Breast epithelium (tissue), 4 donors: ENCODE results near the gene CYYR1. TPM values are rescaled to one million over a fixed set of nuclear protein-coding genes. Genes with fewer than 3 reads are reported as not detected.
A peak's percentile ranks its signal among the peaks of the same experiment; 100 is the strongest.

ENCODE experiments used
- DNase-seq, 2 donors: peaks; one replicate each; pipeline ENCODE4 v3.0.0-alpha.2; 2019; ENCODE audit warnings: low spot score in 2 of 2
- H3K27ac ChIP-seq, 2 donors: fragments of 200-600 bp; sonication (generic) in 1 of 2; one replicate each; pipeline ENCODE4 v1.5.1; 2016 to 2019; ENCODE audit warnings: mild to moderate bottlenecking in 1 of 2
- H3K27me3 ChIP-seq, 2 donors: fragments of 200-600 bp; sonication (generic) in 1 of 2; one replicate each; pipeline versions ENCODE4 v1.5.1 to v1.6.0; 2017 to 2019; ENCODE audit warnings: control low read depth in 1 of 2, mild to moderate bottlenecking in 1 of 2
- H3K36me3 ChIP-seq: fragments of 200-600 bp; one replicate; pipeline ENCODE4 v1.5.1; 2019
- H3K4me1 ChIP-seq, 2 donors: fragments of 200-600 bp; sonication (generic); one replicate each; pipeline ENCODE4 v1.5.1; 2016 to 2019; ENCODE audit warnings: control low read depth in 1 of 2
- H3K4me3 ChIP-seq, 3 donors: fragments of 200-600 bp; sonication (generic); 1 replicate in 2 of 3; 2 replicates in 1 of 3; pipeline ENCODE4 v1.5.1; 2016 to 2019; ENCODE audit warnings: mild to moderate bottlenecking in 3 of 3, moderate library complexity in 2 of 3
- H3K9me3 ChIP-seq, 2 donors: fragments of 200-600 bp; sonication (generic) in 1 of 2; one replicate each; pipeline ENCODE4 v1.5.1; 2016 to 2019; ENCODE audit warnings: control low read depth in 1 of 2
- CTCF ChIP-seq, 3 donors: fragments of 450-650 bp; IDR thresholded peaks; one replicate each; pipeline ENCODE4 v1.5.1; 2016 to 2017; ENCODE audit warnings: antibody characterized with exemption in 3 of 3, mild to moderate bottlenecking in 3 of 3, moderate library complexity in 3 of 3
- POLR2A ChIP-seq: fragments of 450-650 bp; IDR thresholded peaks from one replicate; pipeline ENCODE4 v1.6.1; 2016; ENCODE audit warnings: antibody characterized with exemption, mild to moderate bottlenecking, moderate library complexity
- POLR2AphosphoS5 ChIP-seq, 3 donors: sonication (generic); formaldehyde crosslinking; IDR thresholded peaks; one replicate each; pipeline ENCODE4 v1.6.1; 2017; ENCODE audit warnings: antibody characterized with exemption in 3 of 3
- intact Hi-C: fragments of 100-400 bp; cut with DNase I; formaldehyde crosslinking; loops from one replicate; pipeline ENCODE4 v1.15.1; 2023; ENCODE audit warnings: low total_unique reads
- total RNA-seq, 3 donors: library from RNA; depleted of rRNA; stranded (reverse); fragments of >200 nt; gene quantifications; one replicate each; pipeline ENCODE4 v1.1.0, GENCODE V29; 2016

Gene CYYR1
- total RNA-seq = 10 to 100 TPM; 10.6 to 15.1 (median 14.3) TPM

- peak within 1 kb of the TSS; percentile 79 to 83 for H3K27ac ChIP-seq
- DNase-seq = no peak
- intact Hi-C loops = no loop called here
- no peaks in the 10 kb centered on the region for H3K36me3 ChIP-seq
- TF ChIP-seq POLR2AphosphoS5 (IDR thresholded peaks at IDR 0.05) (no peak), CTCF (IDR thresholded peaks at IDR 0.05) (no peak), POLR2A (no peak)
- peaks cover 9 to 21% of the 10 kb centered on the region in 2 donors for H3K9me3 ChIP-seq
- H3K4me3 ChIP-seq = peak within 1 kb of the TSS; percentile 41 to 71 (median 63)
- no peaks in the 10 kb centered on the region for H3K4me1 ChIP-seq
- H3K27me3 ChIP-seq = peaks cover 0 to 8% of the 10 kb centered on the region in 2 donors
Measured at GRCh38 chr21:26572702-26573381, at the start of gene CYYR1. TSS of gene CYYR1 (minus strand) at chr21:26573286. CDS start at chr21:26572940, 346 bp downstream.

GRCh38 chr21:26617176-26617575 lies 44.1 kb upstream of the CYYR1 start:
- Histone ChIP-seq H3K9me3 (no peaks in the 10 kb centered on the region), H3K27ac (no peak overlapping the region), H3K4me1 (no peaks in the 10 kb centered on the region), H3K4me3 (no peak overlapping the region), H3K36me3 (no peaks in the 10 kb centered on the region), H3K27me3 (no peaks in the 10 kb centered on the region)
- intact Hi-C loops = loop anchor here (5.0 kb wide), 2 partner anchors 395 to 1150 kb away; no protein-coding TSS in a partner anchor
- no peak for DNase-seq
- TF ChIP-seq CTCF (IDR thresholded peaks at IDR 0.05) (no peak), POLR2AphosphoS5 (IDR thresholded peaks at IDR 0.05) (no peak)

GRCh38 chr21:26614251-26614650 lies 41.2 kb upstream of the CYYR1 start:
- Histone ChIP-seq H3K27ac (no peak overlapping the region), H3K4me1 (no peaks in the 10 kb centered on the region), H3K27me3 (no peaks in the 10 kb centered on the region), H3K9me3 (no peaks in the 10 kb centered on the region), H3K4me3 (no peak overlapping the region), H3K36me3 (no peaks in the 10 kb centered on the region)
- intact Hi-C loops = no loop called here
- TF ChIP-seq POLR2AphosphoS5 (IDR thresholded peaks at IDR 0.05) (no peak), POLR2A (no peak), CTCF (IDR thresholded peaks at IDR 0.05) (no peak)
- no peak for DNase-seq

GRCh38 chr21:26599261-26599660 lies 26.2 kb upstream of the CYYR1 start:
- Histone ChIP-seq H3K4me1 (no peaks in the 10 kb centered on the region), H3K27ac (no peak overlapping the region), H3K27me3 (no peaks in the 10 kb centered on the region), H3K36me3 (no peaks in the 10 kb centered on the region), H3K9me3 (no peaks in the 10 kb centered on the region), H3K4me3 (no peak overlapping the region)
- intact Hi-C loops = no loop called here
- TF ChIP-seq POLR2A (no peak), CTCF (IDR thresholded peaks at IDR 0.05) (no peak), POLR2AphosphoS5 (IDR thresholded peaks at IDR 0.05) (no peak)
- DNase-seq = no peak

- DNase-seq = no peak
- no peak for TF ChIP-seq POLR2A
- no peak for TF ChIP-seq POLR2AphosphoS5 (IDR thresholded peaks at IDR 0.05)
- no peak for TF ChIP-seq CTCF (IDR thresholded peaks at IDR 0.05)
- H3K27me3 ChIP-seq = no peaks in the 10 kb centered on the region
- H3K9me3 ChIP-seq = no peaks in the 10 kb centered on the region
- no peaks in the 10 kb centered on the region for H3K36me3 ChIP-seq
- no peak overlapping the region for H3K27ac ChIP-seq
- no peak overlapping the region for H3K4me3 ChIP-seq
- no peaks in the 10 kb centered on the region for H3K4me1 ChIP-seq
- intact Hi-C loops = no loop called here
Measured at GRCh38 chr21:26597981-26598380, 24.9 kb upstream of the CYYR1 start.
